Peyer's patch (tissue), 4 donors: ENCODE results near the gene OR10A5.

ENCODE experiments used
- CTCF ChIP-seq, 6 experiments: fragments of 450-650 bp in 4 of 6; fragments of 200-600 bp in 2 of 6; sonication (generic) in 1 of 6; IDR thresholded peaks; one replicate each; pipeline ENCODE4 v1.5.1; 2017 to 2019; ENCODE audit warnings: antibody characterized with exemption in 6 of 6, mild to moderate bottlenecking in 3 of 6, moderate library complexity in 1 of 6
- POLR2A ChIP-seq, 2 donors: fragments of 450-650 bp; IDR thresholded peaks; one replicate each; pipeline ENCODE4 v1.5.1; 2017; ENCODE audit warnings: antibody characterized with exemption in 2 of 2, mild to moderate bottlenecking in 2 of 2, moderate library complexity in 2 of 2

- no peak for TF ChIP-seq POLR2A (IDR thresholded peaks at IDR 0.05)
- TF ChIP-seq CTCF (IDR thresholded peaks at IDR 0.05): no peak
These were observed 27.8 kb upstream of the OR10A5 start for GRCh38 chr11:6817694-6818093.
